Right atrium auricular region (tissue), 2 donors: ENCODE results near the gene SPC25. TPM values are rescaled to one million over a fixed set of nuclear protein-coding genes. Genes with fewer than 3 reads are reported as not detected.

Source experiments
- DNase-seq: peaks from one replicate; pipeline ENCODE4 v3.0.0-alpha.2; 2019; ENCODE audit warnings: low spot score
- H3K27ac ChIP-seq, 2 donors: fragments of 200-600 bp; sonication (generic); 1 replicate in 1 of 2; 2 replicates in 1 of 2; pipeline ENCODE4 v1.5.1; 2016 to 2019
- H3K27me3 ChIP-seq, 2 donors: fragments of 200-600 bp; sonication (generic); one replicate each; pipeline versions ENCODE4 v1.5.1 to v1.6.0; 2017 to 2019
- H3K36me3 ChIP-seq: fragments of 200-600 bp; sonication (generic); one replicate; pipeline ENCODE4 v1.5.1; 2016
- H3K4me1 ChIP-seq, 2 donors: fragments of 200-600 bp; sonication (generic); one replicate each; pipeline versions ENCODE4 v1.5.1 to v1.6.0; 2017 to 2019
- H3K4me3 ChIP-seq, 2 donors: fragments of 200-600 bp; sonication (generic); 1 replicate in 1 of 2; 2 replicates in 1 of 2; pipeline ENCODE4 v1.5.1; 2017 to 2019; ENCODE audit warnings: mild to moderate bottlenecking in 1 of 2, moderate library complexity in 1 of 2
- H3K9me3 ChIP-seq, 2 donors: fragments of 200-600 bp; sonication (generic); one replicate each; pipeline ENCODE4 v1.5.1; 2019
- total RNA-seq, 2 donors: library from RNA; depleted of rRNA; stranded (reverse); fragments of >200 nt; gene quantifications; one replicate each; pipeline ENCODE4 v1.1.0, GENCODE V29; 2016
- TF ChIP-seq, protein P1 (sequence below), 2 donors: fragments of 200-600 bp; sonication (generic); IDR thresholded peaks; one replicate each; pipeline ENCODE4 v1.5.1; 2019; ENCODE audit warnings: antibody characterized with exemption in 2 of 2

SPC25 gene
- total RNA-seq, 2 donors from 2014 or later: 1.9 TPM; not detected in 1

DNA sequence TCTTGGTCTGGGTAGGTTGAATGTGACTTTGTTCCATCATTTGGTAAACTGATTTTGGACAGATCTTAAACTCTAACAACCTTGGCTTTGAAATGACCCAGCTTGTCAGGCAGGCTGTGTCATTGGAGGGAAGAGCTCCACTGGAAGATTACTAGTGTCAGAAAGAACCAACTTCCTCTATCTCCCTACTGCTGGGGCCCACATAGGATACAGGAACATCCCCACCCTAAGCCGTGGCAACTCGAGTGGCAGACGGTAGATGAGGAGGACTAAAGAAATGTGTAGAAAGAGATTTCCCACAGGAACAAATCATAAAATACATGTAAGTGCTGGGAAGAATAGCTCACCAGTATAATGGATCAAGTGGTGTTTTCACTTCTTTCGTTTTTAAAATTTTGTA lies 6.6 kb upstream of the SPC25 start:
- TF ChIP-seq, protein P1, sequence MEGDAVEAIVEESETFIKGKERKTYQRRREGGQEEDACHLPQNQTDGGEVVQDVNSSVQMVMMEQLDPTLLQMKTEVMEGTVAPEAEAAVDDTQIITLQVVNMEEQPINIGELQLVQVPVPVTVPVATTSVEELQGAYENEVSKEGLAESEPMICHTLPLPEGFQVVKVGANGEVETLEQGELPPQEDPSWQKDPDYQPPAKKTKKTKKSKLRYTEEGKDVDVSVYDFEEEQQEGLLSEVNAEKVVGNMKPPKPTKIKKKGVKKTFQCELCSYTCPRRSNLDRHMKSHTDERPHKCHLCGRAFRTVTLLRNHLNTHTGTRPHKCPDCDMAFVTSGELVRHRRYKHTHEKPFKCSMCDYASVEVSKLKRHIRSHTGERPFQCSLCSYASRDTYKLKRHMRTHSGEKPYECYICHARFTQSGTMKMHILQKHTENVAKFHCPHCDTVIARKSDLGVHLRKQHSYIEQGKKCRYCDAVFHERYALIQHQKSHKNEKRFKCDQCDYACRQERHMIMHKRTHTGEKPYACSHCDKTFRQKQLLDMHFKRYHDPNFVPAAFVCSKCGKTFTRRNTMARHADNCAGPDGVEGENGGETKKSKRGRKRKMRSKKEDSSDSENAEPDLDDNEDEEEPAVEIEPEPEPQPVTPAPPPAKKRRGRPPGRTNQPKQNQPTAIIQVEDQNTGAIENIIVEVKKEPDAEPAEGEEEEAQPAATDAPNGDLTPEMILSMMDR (IDR thresholded peaks at IDR 0.05): no peak
- no peaks in the 10 kb centered on the region for H3K4me1 ChIP-seq
- H3K27me3 ChIP-seq: no peaks in the 10 kb centered on the region
- no peaks in the 10 kb centered on the region for H3K36me3 ChIP-seq
- no peak overlapping the region for H3K4me3 ChIP-seq
- H3K27ac ChIP-seq: no peak overlapping the region
- H3K9me3 ChIP-seq: no peaks in the 10 kb centered on the region
- no peak for DNase-seq

DNA sequence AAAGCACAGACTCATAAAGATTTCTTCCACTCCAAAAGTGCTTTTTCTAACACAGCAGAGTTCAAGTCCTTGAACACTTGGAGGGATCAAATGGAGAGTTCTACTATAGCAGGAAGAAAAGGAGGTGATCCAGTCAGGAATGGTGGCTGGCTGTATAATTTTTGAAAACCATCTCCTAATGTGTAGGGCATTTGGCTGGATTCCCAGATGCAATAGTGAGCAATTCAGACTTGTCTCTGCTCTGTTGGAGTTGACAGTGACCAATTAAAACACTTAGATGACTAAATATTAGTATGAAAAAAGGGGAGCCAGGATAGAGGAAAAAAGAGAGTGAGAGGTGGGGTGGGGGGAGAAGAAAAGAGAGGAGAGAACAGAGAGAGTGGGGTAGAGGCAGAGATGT lies 5.5 kb upstream of the SPC25 start:
- TF ChIP-seq, protein P1 (IDR thresholded peaks at IDR 0.05): no peak
- H3K27me3 ChIP-seq: no peaks in the 10 kb centered on the region
- DNase-seq: no peak
- no peaks in the 10 kb centered on the region for H3K36me3 ChIP-seq
- no peak overlapping the region for H3K27ac ChIP-seq
- H3K9me3 ChIP-seq: no peaks in the 10 kb centered on the region
- no peak overlapping the region for H3K4me3 ChIP-seq
- H3K4me1 ChIP-seq: peaks cover 0 to under 1% of the 10 kb centered on the region in 2 donors

GRCh38 chr2:168894720-168895119 lies 4.5 kb upstream of the SPC25 start:
- Histone ChIP-seq H3K36me3 (no peaks in the 10 kb centered on the region), H3K4me1 (peaks cover 0 to 11% of the 10 kb centered on the region in 2 donors), H3K4me3 (no peak overlapping the region), H3K27me3 (no peaks in the 10 kb centered on the region), H3K9me3 (no peaks in the 10 kb centered on the region), H3K27ac (no peak overlapping the region)
- DNase-seq: no peak
- TF ChIP-seq, protein P1 (IDR thresholded peaks at IDR 0.05): no peak

- H3K36me3 ChIP-seq: no peaks in the 10 kb centered on the region
- no peaks in the 10 kb centered on the region for H3K27me3 ChIP-seq
- DNase-seq: no peak
- no peak overlapping the region for H3K4me3 ChIP-seq
- TF ChIP-seq, protein P1 (IDR thresholded peaks at IDR 0.05): no peak
- peaks cover 0 to 11% of the 10 kb centered on the region in 2 donors for H3K4me1 ChIP-seq
- no peak overlapping the region for H3K27ac ChIP-seq
- H3K9me3 ChIP-seq: no peaks in the 10 kb centered on the region
Measured at GRCh38 chr2:168894101-168894500, 3.9 kb upstream of the SPC25 start.

DNA sequence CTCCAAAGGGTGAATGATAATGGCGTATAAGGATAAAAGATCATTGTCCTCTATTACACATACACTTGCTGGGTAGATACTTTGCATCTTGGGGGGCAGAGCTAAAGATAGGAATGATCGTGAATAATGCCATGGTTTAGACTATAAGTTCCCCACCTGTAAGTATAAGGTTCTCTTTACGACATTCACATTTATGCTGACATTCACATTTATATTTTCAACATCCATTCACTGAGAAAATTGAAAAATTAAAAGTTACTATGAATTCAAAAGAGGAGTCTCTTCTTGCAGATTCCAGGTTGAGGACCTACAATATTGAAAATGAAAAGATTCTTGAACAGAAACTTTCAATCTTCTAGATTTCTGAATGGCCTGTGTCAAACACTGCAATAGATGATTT lies 2.1 kb upstream of the SPC25 start:
- H3K9me3 ChIP-seq: no peaks in the 10 kb centered on the region
- H3K27ac ChIP-seq: no peak overlapping the region
- DNase-seq: no peak
- TF ChIP-seq, protein P1 (IDR thresholded peaks at IDR 0.05): no peak
- no peaks in the 10 kb centered on the region for H3K36me3 ChIP-seq
- no peak overlapping the region for H3K4me3 ChIP-seq
- H3K27me3 ChIP-seq: no peaks in the 10 kb centered on the region
- peaks cover 0 to 11% of the 10 kb centered on the region in 2 donors for H3K4me1 ChIP-seq

GRCh38 chr2:168889635-168890005 lies 610 bp downstream of the SPC25 start:
- no peaks in the 10 kb centered on the region for H3K9me3 ChIP-seq

More at GRCh38 chr2:168889635-168890005, 610 bp downstream of the SPC25 start:
- no peaks in the 10 kb centered on the region for H3K27me3 ChIP-seq
- TF ChIP-seq, protein P1 (IDR thresholded peaks at IDR 0.05): no peak
- DNase-seq: no peak
- peak overlapping the region in 1 of 2 donors; percentile 60 for H3K4me3 ChIP-seq
- peaks cover 0 to 11% of the 10 kb centered on the region in 2 donors for H3K4me1 ChIP-seq
- no peaks in the 10 kb centered on the region for H3K36me3 ChIP-seq
- H3K27ac ChIP-seq: no peak overlapping the region
